HG02642 (cell line): ENCODE data around the gene DLL3.
A peak's percentile ranks its signal among the peaks of the same experiment; 100 is the strongest.

Experiments used
- ATAC-seq: cut with Tn5 transposase; IDR thresholded peaks from one replicate; pipeline ENCODE4 v1.9.1; 2021; ENCODE audit warnings: mild to moderate bottlenecking; ENCODE audit not compliant: unreplicated experiment, poor library complexity

Gene DLL3

DNA sequence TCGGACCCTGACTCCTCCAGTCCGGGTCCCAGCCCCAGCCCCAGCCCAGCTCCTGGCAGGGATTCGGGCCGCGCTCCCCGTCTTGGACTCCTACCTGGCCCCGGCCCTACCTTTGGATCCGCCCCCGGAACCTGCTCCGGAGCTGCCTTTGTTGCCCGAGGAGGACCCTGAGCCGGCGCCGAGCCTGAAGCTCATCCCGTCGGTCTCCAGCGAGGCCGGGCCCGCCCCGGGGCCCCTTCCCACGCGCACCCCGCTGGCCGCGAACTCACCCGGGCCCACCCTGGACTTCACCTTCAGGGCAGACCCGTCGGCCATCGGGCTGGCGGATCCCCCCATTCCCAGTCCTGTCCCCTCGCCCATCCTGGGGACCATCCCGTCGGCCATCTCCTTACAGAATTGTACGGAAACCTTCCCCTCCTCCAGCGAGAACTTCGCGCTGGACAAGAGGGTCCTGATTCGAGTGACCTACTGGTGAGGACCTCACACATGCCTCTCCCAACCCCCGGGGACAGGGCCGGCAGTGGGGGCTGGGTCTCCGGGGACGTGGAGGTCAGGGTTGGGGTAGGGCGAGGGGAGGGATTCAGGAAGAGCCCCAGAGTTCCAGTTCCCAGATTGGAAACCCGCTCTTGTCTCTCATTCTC lies 16.9 kb downstream of the DLL3 start:
- ATAC-seq: no peak

DNA sequence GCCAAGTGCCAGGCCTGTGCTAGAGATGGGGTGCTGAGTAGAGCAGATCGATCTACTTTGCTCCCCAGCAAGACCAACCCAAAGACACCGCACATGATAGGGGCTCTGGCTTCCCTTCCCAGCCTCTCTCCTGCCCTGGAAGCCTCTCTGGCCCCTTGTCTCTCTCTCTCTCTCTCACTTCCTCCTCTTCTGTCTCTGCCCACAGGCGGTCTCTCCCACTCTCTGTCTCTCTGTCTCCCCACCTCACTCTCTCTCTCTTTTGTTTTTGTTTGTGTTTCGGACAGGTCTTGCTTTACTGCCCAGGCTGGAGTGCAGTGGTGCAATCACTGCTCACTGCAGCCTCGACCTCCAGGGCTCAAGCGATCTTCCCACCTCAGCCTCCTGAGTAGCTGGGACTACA lies 17.5 kb downstream of the DLL3 start:
- no peak for ATAC-seq

DNA sequence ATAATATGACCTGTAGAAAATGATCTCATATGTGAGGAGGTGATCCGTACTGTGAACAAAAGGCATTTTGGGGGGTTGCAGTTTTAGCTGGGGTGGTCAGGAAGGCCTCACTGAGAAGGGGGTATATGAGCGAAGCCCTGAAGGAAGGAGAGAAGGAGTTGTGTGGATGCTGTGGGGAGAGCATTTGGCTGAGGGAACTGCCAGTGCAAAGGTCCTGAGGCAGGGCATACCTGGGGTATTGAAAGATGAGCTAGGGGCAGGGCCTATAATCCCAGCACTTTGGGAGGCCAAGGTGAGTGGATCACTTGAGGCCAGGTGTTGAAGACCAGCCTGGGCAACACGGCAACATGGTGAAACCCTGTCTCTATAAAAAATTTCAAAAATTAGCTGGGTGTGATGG lies 18.7 kb downstream of the DLL3 start:
- no peak for ATAC-seq

DNA sequence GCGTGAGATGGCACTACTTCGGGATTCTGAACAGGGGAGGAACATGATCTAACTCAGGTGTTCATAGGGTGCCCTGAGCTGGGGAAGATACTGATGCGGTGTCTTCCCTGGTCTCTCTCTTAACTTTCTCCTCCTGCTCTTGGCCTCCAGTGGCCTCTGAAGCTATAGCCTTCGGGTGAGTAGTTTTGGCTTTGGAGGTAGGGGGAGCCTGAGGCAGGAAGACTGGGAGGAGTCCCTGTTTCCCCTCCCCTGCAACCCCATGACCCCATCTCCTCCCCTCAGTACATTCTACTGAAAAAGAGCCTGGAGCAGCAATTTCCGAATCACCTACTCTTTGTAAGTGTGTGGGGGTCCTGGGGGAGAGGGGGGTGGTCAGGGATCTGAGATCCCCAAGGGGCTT lies 19.7 kb downstream of the DLL3 start:
- ATAC-seq: no peak

DNA sequence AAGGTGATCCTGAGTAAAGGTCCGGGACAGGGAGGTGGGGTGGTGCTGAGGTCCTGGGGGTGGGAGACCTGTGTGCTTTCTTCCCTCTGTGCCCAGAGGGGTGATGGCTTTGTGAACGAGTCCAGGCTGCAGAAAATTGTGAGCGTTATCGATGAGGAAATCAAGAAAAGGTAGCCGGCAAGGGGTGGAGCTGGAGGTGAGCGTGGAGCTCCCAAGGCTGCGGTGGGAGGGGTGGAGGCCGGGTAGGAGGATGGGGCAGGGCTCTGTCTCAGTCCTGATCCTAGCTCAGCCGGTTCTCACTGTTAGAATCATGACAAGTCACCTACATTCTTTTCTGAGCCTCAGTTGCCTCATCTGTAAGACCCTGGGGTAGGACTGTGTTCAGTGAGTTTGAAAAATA lies 20.2 kb downstream of the DLL3 start:
- no peak for ATAC-seq

DNA sequence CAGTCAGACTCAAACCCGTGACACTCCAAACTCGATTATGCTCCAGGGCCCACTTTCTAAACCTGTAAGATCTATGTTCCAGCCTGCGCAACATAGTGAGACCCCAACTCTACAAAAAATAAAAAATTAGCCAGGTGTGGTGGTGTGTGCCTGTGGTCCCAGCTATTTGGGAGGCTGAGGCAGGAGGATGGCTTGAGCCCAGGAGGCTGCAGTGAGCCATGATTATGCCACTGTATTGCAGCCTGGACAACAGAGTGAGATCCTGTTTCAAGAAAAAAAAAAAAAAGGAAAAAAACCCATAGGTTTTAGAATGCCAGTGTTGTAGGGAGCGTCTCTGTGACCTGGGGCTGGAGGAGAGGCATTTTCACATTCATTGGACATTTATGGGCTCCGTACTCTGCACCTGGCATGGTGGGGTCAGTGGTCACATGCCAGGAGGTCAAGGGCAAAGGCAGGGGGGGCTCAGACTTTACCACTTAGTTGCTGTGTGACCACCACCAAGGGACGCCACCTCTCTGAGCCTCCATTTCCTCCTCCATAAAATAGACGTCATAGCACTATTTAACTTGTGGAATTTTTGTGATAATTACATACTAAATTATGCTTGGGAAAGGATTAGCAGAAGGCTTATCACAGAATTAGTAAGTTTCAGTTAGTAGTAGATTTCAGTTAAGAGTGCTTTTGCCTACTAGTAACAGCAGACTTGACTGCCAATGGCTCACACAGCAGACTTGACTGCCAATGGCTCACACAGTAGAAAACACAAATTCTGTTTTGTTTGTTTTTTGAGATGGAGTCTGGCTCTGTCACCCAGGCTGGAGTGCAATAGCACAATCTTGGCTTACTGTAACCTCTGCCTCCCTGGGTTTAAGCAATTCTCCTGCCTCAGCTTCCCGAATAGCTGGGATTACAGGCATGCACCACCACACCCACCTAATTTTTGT lies 22.1 kb downstream of the DLL3 start:
- no peak for ATAC-seq

DNA sequence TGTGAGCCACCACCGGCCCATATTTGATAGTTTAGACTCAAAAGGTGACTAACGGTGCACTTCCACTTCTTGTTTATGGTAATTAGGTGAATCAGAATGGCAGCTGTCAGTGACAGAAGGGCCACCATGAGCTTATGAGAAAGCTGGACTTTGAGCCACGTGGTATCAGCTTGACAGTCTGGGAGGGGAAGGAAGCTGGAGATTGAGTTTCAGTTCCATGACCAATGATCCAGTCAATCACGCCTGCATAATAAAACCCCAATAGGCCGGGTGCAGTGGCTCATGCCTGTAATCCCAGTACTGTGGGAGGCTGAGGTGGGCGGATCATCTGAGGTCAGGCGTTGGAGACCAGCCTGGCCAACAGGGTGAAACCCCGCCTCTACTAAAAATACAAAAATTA lies 25.7 kb downstream of the DLL3 start:
- ATAC-seq: no peak

DNA sequence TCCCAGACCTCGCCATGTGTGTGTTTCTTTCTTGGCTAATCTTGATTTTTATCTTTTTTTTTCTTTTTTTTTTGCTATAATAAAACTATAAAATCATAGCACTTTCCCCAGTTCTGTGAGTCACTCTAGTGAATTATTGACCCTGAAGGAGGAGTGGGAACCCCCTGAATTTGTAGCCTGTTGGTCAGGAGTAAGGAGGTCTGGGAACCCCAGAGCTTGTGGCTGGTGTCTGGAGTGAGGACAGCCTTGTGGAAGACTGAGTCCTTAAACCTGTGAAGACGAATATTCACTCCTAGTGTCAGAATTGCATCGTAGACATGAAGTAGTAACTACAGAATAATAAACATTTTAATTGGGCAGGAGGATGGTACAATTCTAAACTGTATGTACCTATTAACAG lies 26.5 kb downstream of the DLL3 start:
- no peak for ATAC-seq

DNA sequence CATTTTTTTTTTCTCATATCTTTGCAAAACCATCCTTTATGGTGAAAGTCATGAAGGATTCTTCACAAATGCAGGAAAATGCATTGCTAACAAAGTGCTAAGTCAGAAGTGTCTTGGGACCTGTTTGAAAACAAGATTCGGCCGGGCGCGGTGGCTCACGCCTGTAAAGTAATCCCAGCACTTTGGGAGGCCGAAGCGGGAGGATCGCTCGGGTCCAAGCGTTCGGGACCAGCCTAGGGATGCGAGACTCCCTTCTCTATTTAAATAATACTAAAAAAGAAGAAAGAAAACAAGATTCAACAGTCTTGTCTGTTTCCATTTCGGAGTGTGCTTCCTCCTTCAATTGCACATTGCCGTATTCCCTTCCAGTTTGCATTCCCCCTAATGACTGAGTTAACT lies 33.1 kb downstream of the DLL3 start:
- ATAC-seq: no peak

DNA sequence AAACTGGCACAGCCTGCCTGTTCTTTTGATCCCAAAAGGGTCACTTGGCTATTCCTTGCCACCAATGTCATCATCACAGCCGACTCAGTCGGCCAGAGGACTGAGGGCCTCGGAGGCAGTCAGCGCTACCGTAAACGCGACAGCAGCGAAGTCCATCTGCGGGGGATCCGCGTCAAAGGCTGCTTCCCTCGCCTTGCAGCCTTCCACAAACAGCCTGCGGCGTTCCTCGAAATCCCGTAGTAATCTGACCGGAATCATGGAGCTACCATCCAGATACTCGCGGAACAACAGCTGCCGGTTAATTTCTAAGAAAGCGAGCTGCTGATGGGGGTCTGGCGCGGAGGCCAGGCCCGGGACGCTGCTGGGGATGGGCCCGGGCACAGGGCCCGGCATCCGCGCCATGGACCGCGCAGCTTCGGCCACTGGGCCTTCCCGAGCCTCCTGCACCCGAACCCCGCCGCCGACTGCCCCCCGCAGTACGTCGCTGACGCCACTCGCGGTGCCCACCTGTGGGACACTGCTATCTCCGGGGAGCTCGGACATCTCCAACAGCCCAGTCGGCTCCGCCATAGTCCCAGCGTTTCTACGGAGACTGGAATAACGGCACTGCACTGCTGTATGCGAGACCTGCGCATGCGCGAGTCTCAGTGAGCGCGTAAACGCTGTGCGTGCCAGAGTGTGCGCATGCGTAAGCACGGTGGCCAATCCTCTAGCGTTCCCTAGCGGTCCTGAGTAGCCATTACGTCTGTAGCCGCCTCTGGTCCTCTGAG lies 33.7 kb downstream of the DLL3 start, which contains the start of gene EID2B:
Gene EID2B, minus strand, starts transcription at position 620 of the 770 bp plus-strand sequence. Its CDS starts 50 bp downstream, at position 570.
- ATAC-seq: peak; percentile 95

DNA sequence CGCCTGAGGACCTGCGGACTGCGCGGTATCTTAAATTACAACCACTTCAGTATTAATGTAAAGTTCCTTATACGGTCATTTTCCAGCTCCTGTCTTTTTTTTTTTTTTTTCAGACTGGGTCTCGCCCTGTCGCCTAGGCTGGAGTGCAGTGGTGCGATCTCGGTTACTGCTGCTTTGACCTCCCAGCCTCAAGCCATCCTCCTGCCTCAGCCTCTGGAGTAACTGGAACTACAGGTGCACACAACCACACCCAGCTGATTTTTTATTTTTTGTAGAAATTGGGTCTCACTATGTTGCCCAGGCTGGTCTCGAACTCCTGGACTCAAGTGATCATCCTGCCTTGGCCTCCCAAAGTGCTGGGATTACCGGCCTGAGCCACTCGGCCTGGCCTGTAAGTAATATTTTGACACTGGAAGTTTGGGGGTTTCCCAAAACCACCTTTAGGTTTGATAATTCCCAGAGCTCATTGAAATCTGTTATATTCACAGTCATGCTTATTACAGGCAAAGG lies 34.3 kb downstream of the DLL3 start:
- ATAC-seq: no peak

DNA sequence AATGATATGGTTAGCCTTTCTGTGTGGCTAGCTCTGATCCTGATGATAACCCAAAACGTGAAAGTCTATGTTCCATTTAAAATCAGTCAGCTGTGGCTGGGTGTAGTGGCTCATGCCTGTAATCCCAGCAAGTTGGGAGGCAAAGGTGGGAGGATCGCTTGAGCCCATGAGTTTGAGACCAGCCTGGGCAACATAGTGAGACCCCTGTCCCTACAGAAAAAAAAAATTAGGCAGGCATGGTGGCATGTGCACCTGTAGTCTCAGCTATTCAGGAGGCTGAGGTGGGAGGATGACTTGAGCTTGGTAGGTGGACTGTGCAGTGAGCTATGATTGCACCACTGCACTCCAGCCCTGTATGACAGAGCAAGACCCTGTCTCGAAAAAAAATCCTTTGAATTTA lies 35.0 kb downstream of the DLL3 start:
- ATAC-seq: no peak

DNA sequence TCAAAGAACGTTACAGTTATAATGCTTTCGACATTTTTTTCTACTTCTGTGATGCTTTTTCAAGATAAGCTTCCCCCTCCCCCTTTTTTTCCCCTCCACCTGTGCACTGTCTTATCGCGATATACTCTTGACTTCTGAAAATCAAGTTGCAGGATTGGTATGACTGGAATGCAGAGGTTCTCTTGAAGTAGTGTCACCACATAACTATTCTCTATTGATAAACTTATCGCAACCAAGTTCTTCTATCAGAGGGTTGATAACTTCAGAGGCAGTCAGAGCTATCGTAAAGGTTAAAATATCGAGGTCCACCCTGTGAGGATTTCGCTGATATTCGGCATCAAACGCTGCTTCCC lies 40.4 kb downstream of the DLL3 start:
- ATAC-seq: peak; percentile 1

DNA sequence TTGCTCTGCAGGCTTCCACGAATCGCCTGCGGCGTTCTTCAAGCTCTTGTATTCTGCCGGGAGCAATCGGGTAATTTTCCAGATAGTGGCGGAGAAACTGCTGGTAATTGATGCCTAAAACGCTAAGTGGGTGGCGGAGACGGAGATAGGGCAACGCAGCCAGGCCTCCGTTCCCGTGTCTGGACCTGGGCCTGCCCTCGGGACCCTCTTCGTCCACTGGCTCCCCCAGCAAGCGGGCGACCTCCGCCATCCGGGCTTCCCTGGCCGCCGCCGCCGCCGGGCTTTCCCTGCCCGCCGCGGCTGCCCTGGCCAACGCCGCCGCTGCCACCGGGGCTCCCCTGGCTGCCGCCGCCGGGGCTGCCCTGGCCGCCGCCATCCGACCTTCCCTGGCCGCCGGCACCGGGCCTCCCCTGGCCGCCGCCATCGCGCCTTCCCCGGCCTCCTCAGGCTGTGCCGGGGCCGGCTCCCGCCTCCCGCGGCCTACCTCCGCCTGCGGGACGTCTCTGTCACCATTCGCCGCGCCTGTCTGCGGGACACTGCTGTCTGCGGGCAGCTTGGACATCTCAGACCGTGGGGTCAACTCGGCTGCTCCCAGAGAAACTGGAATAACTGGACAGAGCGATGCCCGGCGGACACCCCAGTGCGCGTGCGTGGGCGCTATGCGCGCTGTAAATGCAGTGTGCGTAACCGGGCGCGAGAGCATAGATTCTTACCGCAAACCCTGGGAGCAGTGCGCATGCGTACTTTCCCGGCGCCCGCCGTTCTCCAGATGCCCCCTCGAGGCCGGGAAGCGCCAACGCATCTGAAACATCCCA lies 41.0 kb downstream of the DLL3 start, which contains the start of gene EID2:
Gene EID2, minus strand, starts transcription at position 644 of the 815 bp plus-strand sequence. Its CDS starts 82 bp downstream, at position 562.
- peak; percentile 90 for ATAC-seq

DNA sequence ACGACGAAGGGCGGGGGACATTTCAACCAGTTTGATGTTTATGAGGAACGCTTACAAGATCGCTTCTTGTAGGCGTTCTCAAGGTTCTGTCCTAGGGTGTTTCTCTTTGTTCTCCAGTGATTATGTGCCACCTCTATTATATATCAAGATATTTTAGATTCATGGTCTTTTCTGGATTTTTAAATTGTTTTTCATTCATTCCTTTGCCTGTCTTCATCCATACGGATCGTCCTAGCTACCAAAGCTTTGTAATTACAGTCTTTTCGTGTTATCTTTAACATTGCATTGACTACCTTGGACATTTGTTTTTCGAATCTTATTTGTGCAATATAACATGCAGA lies 41.6 kb downstream of the DLL3 start:
- ATAC-seq: no peak

DNA sequence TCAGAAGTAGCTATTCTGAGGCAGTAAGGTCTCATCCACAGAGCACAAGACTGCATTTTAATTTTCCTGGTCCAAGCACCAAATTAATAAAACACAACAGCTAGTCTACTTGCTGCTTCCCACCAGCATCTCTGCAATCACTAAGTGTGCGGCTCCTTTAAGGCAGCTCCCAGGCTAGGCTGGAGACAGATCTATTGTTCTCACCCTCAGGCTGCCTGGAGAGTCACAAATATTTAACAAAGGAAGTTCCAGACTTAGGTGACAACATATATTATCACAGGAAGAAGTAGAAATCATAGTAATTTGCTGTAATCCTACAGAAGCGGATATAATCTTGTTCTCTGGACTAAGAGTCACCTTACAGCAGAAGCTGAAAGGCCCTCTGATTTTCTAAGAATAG lies 43.5 kb downstream of the DLL3 start:
- no peak for ATAC-seq

DNA sequence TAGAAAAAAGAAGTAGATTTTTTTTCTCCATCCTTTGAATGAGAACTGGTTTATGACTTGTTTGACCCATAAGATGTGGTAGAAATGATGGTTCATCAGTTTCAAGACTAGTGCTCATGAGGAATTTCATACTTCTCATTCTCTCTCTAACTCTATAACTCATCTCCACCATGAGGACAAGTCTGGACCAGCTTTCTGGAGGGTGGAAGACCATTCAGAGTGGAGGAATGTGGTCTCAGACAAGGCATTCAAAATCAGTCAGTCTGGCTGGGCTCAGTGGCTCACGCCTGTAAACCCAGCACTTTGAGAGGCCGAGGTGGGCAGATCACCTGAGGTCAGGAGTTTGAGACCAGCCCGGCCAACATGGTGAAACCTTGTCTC lies 44.7 kb downstream of the DLL3 start:
- no peak for ATAC-seq

DNA sequence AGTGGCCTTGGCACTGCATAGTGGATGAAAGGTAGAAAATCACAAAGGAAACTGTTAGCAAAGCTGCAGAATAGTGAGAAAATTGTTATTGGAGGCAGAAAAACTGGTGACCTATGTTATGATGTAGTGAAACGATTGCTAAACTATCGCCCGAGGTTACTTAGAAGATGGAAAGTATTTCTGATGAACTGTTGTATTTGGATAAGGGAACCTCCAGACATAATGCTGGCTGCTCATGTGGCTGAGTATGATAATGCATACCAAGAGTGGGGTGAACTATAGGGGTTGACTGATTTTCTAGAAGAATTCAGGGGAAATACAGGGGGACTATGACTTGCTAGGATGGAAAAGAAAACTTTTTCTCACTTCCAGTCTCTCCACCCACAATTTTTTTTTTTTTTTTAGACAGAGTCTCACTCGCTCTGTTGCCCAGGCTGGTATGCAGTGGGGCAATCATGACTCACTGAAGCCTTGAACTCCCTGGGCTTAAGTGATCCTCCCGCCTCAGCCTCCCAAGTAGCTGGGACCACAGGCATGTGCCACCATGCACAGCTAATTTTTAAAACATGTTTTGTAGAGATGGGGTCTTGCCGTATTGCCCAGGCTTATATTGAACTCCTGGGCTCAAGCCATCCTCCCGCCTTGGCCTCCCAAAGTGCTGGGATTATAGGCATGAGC lies 45.6 kb downstream of the DLL3 start:
- no peak for ATAC-seq

DNA sequence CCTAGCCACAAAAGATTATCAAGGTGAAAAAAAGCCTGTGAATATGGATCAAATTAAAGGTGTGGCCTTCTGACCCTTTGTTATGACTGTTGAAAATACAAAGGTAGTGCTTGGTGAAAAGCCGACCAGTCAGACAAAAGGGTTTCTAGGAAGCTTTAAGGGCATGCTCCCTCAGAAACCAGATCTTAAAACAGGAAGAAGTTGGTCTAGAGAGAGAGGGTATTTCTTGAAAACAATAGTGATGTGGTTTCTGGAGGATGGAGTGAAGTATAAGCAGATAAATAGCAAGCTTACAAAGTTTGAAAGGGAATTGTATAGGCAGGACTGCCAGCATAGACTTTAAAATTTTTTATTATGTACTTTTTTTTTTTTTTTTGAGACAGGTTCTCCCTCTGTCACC lies 46.2 kb downstream of the DLL3 start:
- no peak for ATAC-seq
